ENCODE data around the gene SDE2. TPM values are rescaled to one million over a fixed set of nuclear protein-coding genes. Genes with fewer than 3 reads are reported as not detected.
A peak's percentile ranks its signal among the peaks of the same experiment; 100 is the strongest.

SDE2 gene
- total and polyA plus RNA-seq, 10 donors: 4.6 to 23.6 (median 20.9) TPM

- no peak for TF ChIP-seq POLR2AphosphoS5 (IDR thresholded peaks at IDR 0.05)
- no peak for TF ChIP-seq POLR2A (IDR thresholded peaks at IDR 0.05)
- peak in 1 of 11 experiments; percentile 1 for TF ChIP-seq CTCF (IDR thresholded peaks at IDR 0.05 in 8 of 11, conservative IDR thresholded peaks at IDR 0.05 in 3 of 11)
- no peak for DNase-seq
- Histone ChIP-seq H3K4me3 (peak overlapping the region; percentile 50 to 80 (median 74)), H3K4me1 (peaks cover 56 to 94% (median 80%) of the 10 kb centered on the region in 6 donors), H3K27ac (peak overlapping the region; percentile 70 to 98 (median 98)), H3K9me3 (no peaks in the 10 kb centered on the region), H3K36me3 (peaks cover 0 to 25% (median 14%) of the 10 kb centered on the region in 6 donors), H3K27me3 (replicated peaks in 1 of 7) (no peaks in the 10 kb centered on the region)
- intact Hi-C loops (cut with DNase I; ENCODE audit: low total_unique reads): no loop called here
- 0 to 1% (median 1%) methylated on average over 19 of the region's 19 CpGs for WGBS, 5 donors
Measured at GRCh38 chr1:225998560-225999226, 450 bp downstream of the SDE2 start.

GRCh38 chr1:225996946-225997545, 2.1 kb downstream of the SDE2 start:
- peak overlapping the region in 4 of 8 donors; percentile 6 to 98 (median 52) for H3K27ac ChIP-seq
- H3K27me3 ChIP-seq (replicated peaks in 1 of 7): no peaks in the 10 kb centered on the region
- peaks cover 4 to 42% (median 28%) of the 10 kb centered on the region in 6 donors for H3K36me3 ChIP-seq
- peaks cover 49 to 78% (median 64%) of the 10 kb centered on the region in 6 donors for H3K4me1 ChIP-seq
- WGBS, 5 donors: 28 to 29% (median 28%) methylated on average over 5 of the region's 5 CpGs
- H3K4me3 ChIP-seq: peak overlapping the region in 4 of 8 donors; percentile 74 to 80 (median 78)
- TF ChIP-seq POLR2AphosphoS5 (IDR thresholded peaks at IDR 0.05) (no peak), POLR2A (IDR thresholded peaks at IDR 0.05) (no peak), CTCF (IDR thresholded peaks at IDR 0.05 in 8 of 11, conservative IDR thresholded peaks at IDR 0.05 in 3 of 11) (no peak)
- no peaks in the 10 kb centered on the region for H3K9me3 ChIP-seq
- DNase-seq: no peak
- intact Hi-C loops (cut with DNase I; ENCODE audit: low total_unique reads): no loop called here

- TF ChIP-seq POLR2A (IDR thresholded peaks at IDR 0.05) (no peak), CTCF (IDR thresholded peaks at IDR 0.05 in 8 of 11, conservative IDR thresholded peaks at IDR 0.05 in 3 of 11) (no peak), POLR2AphosphoS5 (IDR thresholded peaks at IDR 0.05) (no peak)
- no peak for DNase-seq
- Histone ChIP-seq H3K27ac (peak overlapping the region in 4 of 8 donors; percentile 6 to 98 (median 12)), H3K4me1 (peaks cover 40 to 78% (median 58%) of the 10 kb centered on the region in 6 donors), H3K27me3 (replicated peaks in 1 of 7) (no peaks in the 10 kb centered on the region), H3K36me3 (peaks cover 4 to 50% (median 37%) of the 10 kb centered on the region in 6 donors), H3K4me3 (peak overlapping the region in 1 of 8 donors; percentile 78), H3K9me3 (no peaks in the 10 kb centered on the region)
- intact Hi-C loops (cut with DNase I; ENCODE audit: low total_unique reads): no loop called here
- WGBS, 5 donors: 54 to 61% (median 58%) methylated on average over 4 of the region's 4 CpGs
Measured at GRCh38 chr1:225995919-225996864, 3.0 kb downstream of the SDE2 start.
